ENCODE measurements around the gene ABCB6.

The ABCB6 gene

GRCh38 chr2:219174801-219175200 is 44.0 kb downstream of the ABCB6 start:
- Mint-ChIP-seq H3K27me3 (no peaks in the 10 kb centered on the region), H3K4me1 (peaks cover 44% of the 10 kb centered on the region), H3K9me3 (no peaks in the 10 kb centered on the region), H3K36me3 (peaks cover 6% of the 10 kb centered on the region), H3K27ac (peak overlapping the region; percentile 96), H3K4me3 (peak overlapping the region; percentile 99)

GRCh38 chr2:219174146-219174545 is 44.6 kb downstream of the ABCB6 start:
- peaks cover 38% of the 10 kb centered on the region for H3K4me1 Mint-ChIP-seq
- H3K9me3 Mint-ChIP-seq = no peaks in the 10 kb centered on the region
- H3K27ac Mint-ChIP-seq = peak overlapping the region; percentile 96
- peaks cover 6% of the 10 kb centered on the region for H3K36me3 Mint-ChIP-seq
- no peaks in the 10 kb centered on the region for H3K27me3 Mint-ChIP-seq
- H3K4me3 Mint-ChIP-seq = peak overlapping the region; percentile 99

GRCh38 chr2:219173176-219173575 is 45.6 kb downstream of the ABCB6 start:
- H3K36me3 Mint-ChIP-seq = peaks cover 6% of the 10 kb centered on the region
- no peak overlapping the region for H3K4me3 Mint-ChIP-seq
- H3K27me3 Mint-ChIP-seq = no peaks in the 10 kb centered on the region
- H3K4me1 Mint-ChIP-seq = peaks cover 32% of the 10 kb centered on the region
- no peak overlapping the region for H3K27ac Mint-ChIP-seq
- H3K9me3 Mint-ChIP-seq = no peaks in the 10 kb centered on the region

- Mint-ChIP-seq H3K4me3 (no peak overlapping the region), H3K36me3 (peaks cover 6% of the 10 kb centered on the region), H3K9me3 (no peaks in the 10 kb centered on the region), H3K4me1 (peaks cover 29% of the 10 kb centered on the region), H3K27me3 (no peaks in the 10 kb centered on the region), H3K27ac (no peak overlapping the region)
Measured at GRCh38 chr2:219172231-219173154, 46.3 kb downstream of the ABCB6 start.

GRCh38 chr2:219171231-219171651 is 47.5 kb downstream of the ABCB6 start:
- Mint-ChIP-seq H3K27me3 (no peaks in the 10 kb centered on the region), H3K36me3 (peaks cover 6% of the 10 kb centered on the region), H3K4me1 (peaks cover 27% of the 10 kb centered on the region), H3K9me3 (no peaks in the 10 kb centered on the region), H3K27ac (no peak overlapping the region), H3K4me3 (no peak overlapping the region)

GRCh38 chr2:219169930-219170654 is 48.7 kb downstream of the ABCB6 start, which contains the start of gene SLC23A3:
Gene SLC23A3 (minus strand): TSS chr2:219170029. CDS start chr2:219169984, 45 bp downstream.
- peak within 1 kb of the TSS; percentile 68 for H3K27ac Mint-ChIP-seq
- peaks cover 6% of the 10 kb centered on the region for H3K36me3 Mint-ChIP-seq
- H3K27me3 Mint-ChIP-seq = no peaks in the 10 kb centered on the region
- no peaks in the 10 kb centered on the region for H3K9me3 Mint-ChIP-seq
- no peak within 1 kb of the TSS for H3K4me3 Mint-ChIP-seq
- H3K4me1 Mint-ChIP-seq = peaks cover 17% of the 10 kb centered on the region

GRCh38 chr2:219168932-219169331 is 49.8 kb downstream of the ABCB6 start:
- no peaks in the 10 kb centered on the region for H3K9me3 Mint-ChIP-seq
- no peak overlapping the region for H3K4me3 Mint-ChIP-seq
- no peak overlapping the region for H3K27ac Mint-ChIP-seq
- H3K4me1 Mint-ChIP-seq = peaks cover 6% of the 10 kb centered on the region
- peaks cover under 1% of the 10 kb centered on the region for H3K36me3 Mint-ChIP-seq
- H3K27me3 Mint-ChIP-seq = no peaks in the 10 kb centered on the region

GRCh38 chr2:219168526-219168925 is 50.2 kb downstream of the ABCB6 start:
- Mint-ChIP-seq H3K4me1 (peaks cover 4% of the 10 kb centered on the region), H3K9me3 (no peaks in the 10 kb centered on the region), H3K4me3 (no peak overlapping the region), H3K27ac (no peak overlapping the region), H3K36me3 (no peaks in the 10 kb centered on the region), H3K27me3 (no peaks in the 10 kb centered on the region)

- Mint-ChIP-seq H3K4me1 (peaks cover 4% of the 10 kb centered on the region), H3K36me3 (no peaks in the 10 kb centered on the region), H3K4me3 (no peak overlapping the region), H3K9me3 (no peaks in the 10 kb centered on the region), H3K27ac (no peak overlapping the region), H3K27me3 (no peaks in the 10 kb centered on the region)
Measured at GRCh38 chr2:219167997-219168396, 50.8 kb downstream of the ABCB6 start.

- Mint-ChIP-seq H3K27ac (no peak overlapping the region), H3K4me3 (no peak overlapping the region), H3K36me3 (no peaks in the 10 kb centered on the region), H3K27me3 (no peaks in the 10 kb centered on the region), H3K4me1 (peaks cover 12% of the 10 kb centered on the region), H3K9me3 (no peaks in the 10 kb centered on the region)
Measured at GRCh38 chr2:219165058-219165911, 53.5 kb downstream of the ABCB6 start.

GRCh38 chr2:219163156-219163555 is 55.6 kb downstream of the ABCB6 start:
- Mint-ChIP-seq H3K4me1 (peaks cover 25% of the 10 kb centered on the region), H3K27ac (no peak overlapping the region), H3K4me3 (no peak overlapping the region), H3K9me3 (no peaks in the 10 kb centered on the region), H3K36me3 (no peaks in the 10 kb centered on the region), H3K27me3 (no peaks in the 10 kb centered on the region)

GRCh38 chr2:219161097-219161496 is 57.7 kb downstream of the ABCB6 start:
- no peaks in the 10 kb centered on the region for H3K27me3 Mint-ChIP-seq
- peak overlapping the region; percentile 100 for H3K27ac Mint-ChIP-seq
- H3K36me3 Mint-ChIP-seq = peaks cover 2% of the 10 kb centered on the region
- H3K4me3 Mint-ChIP-seq = peak overlapping the region; percentile 94
- peaks cover 25% of the 10 kb centered on the region for H3K4me1 Mint-ChIP-seq
- H3K9me3 Mint-ChIP-seq = no peaks in the 10 kb centered on the region

- Mint-ChIP-seq H3K9me3 (no peaks in the 10 kb centered on the region), H3K4me1 (peaks cover 25% of the 10 kb centered on the region), H3K4me3 (peak within 1 kb of the TSS; percentile 94), H3K27ac (peak within 1 kb of the TSS; percentile 100), H3K27me3 (no peaks in the 10 kb centered on the region), H3K36me3 (peaks cover 2% of the 10 kb centered on the region)
Measured at GRCh38 chr2:219160186-219161017, 58.4 kb downstream of the ABCB6 start, which contains the start of gene NHEJ1. Gene NHEJ1 (minus strand): TSS chr2:219160815. CDS start chr2:219158362, 2,453 bp downstream.

All from activated naive CD4-positive, alpha-beta T cell treated with anti-CD3 and anti-CD28 coated beads, Interleukin-2, amount 50 U/mL, for 24 hours (primary cell).